ENCODE results near the gene CDHR3.
A peak's percentile ranks its signal among the peaks of the same experiment; 100 is the strongest.
"Not testable (repeated sequence)": the region's sequence is repeated elsewhere in the genome, so short reads cannot be mapped to it uniquely, and the experiment has no call there.

Gene CDHR3

DNA sequence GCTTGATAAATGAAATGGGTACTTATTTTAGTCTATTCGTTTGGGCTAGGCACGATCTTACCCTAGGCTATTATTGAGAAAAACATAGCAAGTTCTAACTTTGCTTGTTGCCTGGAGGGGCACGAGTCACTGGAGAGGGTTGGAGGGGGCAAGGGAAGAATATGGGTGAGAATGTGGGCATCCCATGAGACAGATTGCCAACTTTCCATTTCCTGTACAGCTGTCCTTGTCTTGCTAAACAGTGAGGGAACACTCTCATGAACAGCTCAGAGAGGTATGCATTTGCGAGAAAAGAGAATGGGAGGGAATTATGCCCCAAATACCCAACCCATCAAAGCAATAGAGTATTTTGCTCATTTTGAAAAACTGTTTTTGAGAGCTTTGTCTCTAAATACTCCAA lies 9.2 kb downstream of the CDHR3 start:
- no peak for DNase-seq

DNA sequence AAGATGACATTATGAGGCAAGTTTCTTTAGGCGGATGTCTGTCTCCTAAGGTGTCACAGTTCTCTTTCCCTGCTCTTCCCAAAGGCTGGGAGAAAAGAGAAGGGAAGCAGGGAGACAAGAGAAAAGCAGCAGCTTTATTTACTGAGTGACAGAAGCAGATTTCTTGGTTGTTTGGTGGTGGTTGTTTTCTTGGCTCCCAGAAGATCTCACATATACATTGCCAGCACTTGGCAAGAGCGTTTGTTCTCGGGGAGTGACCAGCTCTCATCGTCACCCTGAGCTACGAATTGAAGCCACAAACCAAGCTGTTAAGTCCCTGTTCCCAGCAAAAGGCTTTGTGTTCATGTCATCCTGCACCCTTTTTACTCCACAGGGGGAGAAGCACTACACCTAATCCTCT lies 11.4 kb downstream of the CDHR3 start:
- DNase-seq, result no peak

DNA sequence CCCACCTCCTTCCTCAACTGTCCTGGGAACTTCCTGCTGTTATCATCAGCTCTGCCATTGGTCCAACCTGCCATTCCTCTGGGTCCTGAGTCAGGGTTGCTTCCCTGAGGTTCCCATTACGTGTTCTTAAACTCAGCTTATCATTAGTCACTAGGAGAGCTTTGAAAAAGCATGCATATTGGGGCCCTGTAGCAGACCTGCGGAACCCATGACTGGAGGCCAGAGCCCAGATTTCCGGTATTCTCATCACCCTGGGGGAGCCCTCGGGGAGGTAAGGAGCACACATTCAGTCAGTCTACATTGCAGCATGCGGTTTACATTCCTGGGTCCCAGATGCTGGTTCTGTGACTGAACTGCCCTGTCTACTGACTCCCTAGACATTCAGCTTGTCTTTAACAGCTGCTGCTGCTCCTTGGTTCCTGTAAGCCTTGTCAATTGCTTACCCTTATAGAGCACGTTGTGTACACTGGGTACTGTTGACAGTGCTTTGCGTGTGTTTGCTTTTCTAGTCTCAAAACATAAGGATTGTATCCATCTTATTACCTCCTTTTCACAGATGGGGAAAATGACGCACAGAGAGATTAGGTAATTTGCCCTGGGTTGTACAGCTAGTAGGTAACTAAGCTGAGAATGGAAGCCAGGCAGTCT lies 12.8 kb downstream of the CDHR3 start:
- no peak for DNase-seq

- no peak for DNase-seq
These were observed 13.8 kb downstream of the CDHR3 start for GRCh38 chr7:105976868-105977267.

DNA sequence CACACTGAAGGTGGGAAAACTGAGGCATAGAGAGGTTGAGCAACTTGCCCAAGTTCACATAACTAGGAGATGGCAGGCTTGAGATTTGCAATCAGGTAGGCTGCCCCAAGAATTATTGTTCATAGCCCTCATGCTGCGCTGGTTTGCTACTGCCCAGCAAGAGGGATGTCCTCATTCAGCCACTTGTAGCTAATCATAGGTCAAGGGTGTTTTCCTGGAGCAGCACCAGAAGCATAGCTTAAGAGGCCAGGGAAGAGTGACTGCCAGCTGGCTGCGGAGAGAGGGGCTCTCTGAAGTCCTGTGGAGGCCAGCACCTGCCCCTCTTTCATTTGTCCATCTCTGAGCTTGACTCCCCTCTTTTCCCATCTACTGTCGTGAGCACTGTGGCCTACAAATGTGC lies 15.0 kb downstream of the CDHR3 start:
- no peak for DNase-seq

GRCh38 chr7:105978974-105979373 lies 15.9 kb downstream of the CDHR3 start:
- no peak for DNase-seq

DNA sequence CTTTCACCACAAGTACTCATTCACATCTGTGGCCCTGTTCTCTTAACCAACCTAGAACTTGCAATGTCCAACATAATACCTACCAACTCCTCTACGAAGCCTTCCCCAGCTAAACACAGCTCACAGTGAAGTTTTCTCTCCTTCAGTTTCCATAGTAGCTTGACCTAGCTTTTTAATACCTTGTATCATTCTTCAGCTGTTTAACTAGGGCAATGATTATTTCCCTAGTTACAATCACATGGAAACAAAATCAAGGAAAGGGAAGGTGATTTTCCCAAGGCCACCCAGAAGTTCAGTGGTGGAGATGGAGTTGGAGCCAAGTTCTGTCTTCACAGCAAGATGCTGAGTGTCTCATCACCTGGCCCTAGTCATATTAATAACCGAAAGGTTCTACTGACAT lies 16.3 kb downstream of the CDHR3 start:
- no peak for DNase-seq

DNA sequence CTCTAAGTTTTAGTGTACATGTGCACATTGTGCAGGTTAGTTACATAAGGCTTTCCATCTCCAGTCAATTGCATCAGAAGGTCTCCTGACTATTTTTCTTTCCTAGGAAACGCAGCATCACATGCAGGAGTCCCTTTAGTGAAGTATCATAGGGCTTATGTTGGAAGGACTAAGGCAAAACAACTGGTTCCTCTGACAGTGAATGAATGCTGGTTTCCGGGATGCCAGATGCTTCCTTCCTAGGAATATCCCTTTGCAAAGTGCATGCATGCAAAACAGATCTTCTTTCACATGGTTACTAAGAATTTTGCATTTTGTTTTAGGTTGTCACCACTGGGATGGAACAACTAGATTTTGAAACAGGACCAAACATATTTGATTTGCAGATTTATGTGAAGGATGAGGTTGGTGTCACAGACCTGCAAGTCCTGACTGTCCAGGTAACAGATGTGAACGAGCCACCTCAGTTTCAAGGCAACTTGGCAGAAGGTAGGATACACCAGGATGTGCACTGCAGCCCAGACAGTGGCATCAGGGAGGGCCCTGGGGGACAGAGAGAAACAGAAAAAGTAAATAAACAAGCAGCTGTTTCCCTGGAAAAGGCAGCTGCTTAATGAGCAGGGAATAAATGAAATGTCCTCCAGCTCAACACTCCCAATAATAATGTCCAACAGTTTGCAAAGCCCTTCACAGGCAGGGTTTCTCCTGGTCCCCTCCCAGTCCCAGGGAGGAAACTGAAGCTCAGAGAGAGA lies 17.8 kb downstream of the CDHR3 start:
- DNase-seq, result peak; percentile 57

DNA sequence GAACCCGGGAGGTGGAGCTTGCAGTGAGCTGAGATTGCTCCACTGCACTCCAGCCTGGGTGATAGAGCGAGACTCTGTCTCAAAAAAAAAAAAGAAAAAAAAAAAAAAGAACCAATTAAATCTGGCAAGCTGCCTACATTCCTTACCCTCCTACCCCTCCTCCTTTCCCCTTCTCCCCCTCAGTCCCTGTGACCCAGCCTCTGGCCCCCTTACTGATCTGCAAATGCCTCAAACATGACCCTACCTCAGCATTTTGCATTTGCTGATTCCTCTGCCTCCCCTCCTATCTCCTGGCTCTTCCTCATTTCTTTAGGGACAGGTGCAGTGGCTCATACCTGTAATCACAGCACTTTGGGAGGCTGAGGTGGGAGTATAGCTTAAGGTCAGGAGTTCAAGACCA lies 19.3 kb downstream of the CDHR3 start:
- no peak for DNase-seq

DNA sequence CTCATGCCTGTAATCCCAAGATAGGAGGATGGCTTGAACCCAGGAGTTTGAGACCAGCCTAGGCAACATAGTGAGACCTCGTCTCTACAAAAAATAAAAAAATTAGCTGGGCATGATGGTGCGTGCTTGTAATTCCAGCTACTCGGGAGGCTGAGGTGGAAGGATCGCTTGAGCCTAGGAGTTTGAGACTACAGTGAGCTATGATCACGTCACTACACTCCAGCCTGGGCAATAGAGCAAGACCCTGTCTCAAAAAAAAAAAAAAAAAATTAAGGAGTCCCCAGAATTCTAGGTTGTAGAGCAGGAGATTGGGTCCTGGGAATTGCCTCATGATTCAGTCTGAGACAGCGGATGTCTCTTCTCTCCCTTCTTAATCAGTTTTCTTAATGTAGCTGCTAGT lies 21.7 kb downstream of the CDHR3 start:
- not testable (repeated sequence) for DNase-seq

GRCh38 chr7:105985229-105985628 lies 22.2 kb downstream of the CDHR3 start:
- DNase-seq, result no peak

DNA sequence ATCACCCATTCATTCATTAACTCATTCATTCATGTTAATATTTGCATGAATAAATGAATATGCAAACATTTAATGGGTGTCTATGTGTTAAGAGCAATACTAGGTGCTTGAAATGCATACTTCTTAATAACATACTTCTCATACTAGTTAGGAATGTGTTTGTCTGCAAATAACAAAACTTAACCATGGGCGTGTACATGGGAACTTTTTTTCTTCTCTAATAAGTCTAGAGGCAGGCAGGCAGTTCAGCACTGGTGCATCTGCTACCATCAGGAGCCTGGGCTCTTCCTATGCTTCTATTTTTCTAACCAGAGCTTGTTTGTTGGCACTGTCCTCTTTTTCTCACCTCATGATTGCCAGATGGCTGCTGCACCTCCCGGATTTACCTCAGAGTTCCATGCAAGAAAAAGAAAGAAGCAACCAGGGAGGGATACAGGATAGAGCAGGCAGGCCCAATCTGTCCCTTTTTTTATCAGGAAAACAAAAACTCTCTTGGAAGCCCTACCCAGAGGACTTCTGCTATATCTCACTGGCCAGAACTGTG lies 22.7 kb downstream of the CDHR3 start:
- DNase-seq, result no peak

DNA sequence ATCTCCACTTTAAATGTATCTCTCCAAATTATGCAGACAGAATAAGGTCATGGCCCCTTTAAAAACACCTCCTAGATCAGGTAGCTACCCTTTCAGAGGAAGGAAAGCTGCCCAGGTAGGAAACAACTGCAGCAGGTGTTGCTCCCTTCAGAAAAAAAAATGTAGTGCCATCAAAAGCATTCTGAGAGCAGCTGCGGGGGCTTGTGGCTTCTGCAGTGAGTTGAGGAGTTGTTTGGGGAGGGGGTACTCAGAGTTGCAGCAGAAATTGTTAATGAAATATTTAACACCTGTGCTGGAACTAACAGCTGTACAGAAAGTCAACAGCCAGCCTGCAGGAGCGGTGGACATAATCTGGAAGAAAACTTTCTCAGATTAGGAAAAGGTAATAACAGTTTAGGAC lies 24.0 kb downstream of the CDHR3 start:
- peak; percentile 41 for DNase-seq

- DNase-seq, result no peak
These were observed 25.2 kb downstream of the CDHR3 start for GRCh38 chr7:105988276-105988675.

GRCh38 chr7:105989191-105989590 lies 26.1 kb downstream of the CDHR3 start:
- DNase-seq, result no peak

DNA sequence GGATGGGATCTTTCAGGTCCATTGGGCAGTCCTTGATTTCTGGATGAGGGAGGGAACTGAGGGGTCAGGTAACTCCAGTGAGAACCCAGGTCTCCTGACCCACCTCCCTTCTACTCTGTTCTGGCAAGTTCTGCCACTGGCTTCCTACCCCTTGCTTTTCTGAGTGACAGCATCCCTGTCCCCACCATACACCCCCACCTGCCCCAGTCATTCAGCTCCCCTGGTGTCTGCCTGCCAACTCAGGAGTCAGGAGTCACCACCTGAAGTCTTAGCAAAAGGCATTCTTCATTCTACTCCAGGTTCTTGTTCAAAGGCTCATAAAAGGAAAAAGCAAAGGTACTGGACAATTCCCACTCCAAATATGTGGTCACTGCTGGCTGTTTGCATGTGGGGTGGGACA lies 26.6 kb downstream of the CDHR3 start:
- no peak for DNase-seq

DNA sequence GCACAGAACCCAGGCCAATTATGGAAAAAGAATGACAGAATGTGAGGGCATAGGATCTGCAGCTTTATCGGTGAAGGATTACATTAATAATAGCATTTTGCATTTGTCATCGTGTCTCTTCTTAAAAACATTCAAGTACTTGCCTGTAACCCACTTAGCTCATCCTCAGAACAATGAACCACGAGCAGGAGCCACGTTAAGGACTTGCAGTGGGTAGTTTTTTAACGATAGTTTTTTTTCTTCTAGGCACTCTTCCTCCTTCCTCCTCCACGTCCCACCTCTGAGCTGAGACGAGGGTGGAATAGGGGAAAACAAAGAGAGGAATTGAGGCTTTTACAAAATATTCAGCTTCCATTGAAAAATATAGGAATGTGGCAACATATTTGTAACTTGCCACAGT lies 27.1 kb downstream of the CDHR3 start:
- no peak for DNase-seq

GRCh38 chr7:105990727-105991453 lies 27.8 kb downstream of the CDHR3 start:
- DNase-seq, result no peak

DNA sequence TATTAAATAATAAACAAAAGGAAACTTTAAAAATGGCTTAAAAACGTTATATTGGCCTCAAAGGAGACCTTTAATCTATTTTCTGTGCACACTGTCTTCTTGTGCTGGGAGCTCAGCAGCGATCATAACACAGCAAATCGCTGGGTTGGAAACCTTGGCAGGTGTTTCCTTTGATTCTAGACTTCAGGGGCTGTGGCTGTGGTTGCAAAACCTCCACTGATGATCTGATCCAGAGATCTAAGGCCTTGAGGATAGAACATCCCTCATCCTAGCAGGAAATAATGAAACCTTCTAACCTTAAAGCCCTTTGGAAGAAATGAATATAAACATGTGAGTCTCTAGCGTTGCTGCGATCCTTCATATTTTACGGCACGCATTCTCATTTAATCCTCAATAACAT lies 29.8 kb downstream of the CDHR3 start:
- no peak for DNase-seq

GRCh38 chr7:105996860-105997737 lies 34.0 kb downstream of the CDHR3 start:
- DNase-seq, result no peak

GRCh38 chr7:105999256-105999655 lies 36.2 kb downstream of the CDHR3 start:
- no peak for DNase-seq

DNA sequence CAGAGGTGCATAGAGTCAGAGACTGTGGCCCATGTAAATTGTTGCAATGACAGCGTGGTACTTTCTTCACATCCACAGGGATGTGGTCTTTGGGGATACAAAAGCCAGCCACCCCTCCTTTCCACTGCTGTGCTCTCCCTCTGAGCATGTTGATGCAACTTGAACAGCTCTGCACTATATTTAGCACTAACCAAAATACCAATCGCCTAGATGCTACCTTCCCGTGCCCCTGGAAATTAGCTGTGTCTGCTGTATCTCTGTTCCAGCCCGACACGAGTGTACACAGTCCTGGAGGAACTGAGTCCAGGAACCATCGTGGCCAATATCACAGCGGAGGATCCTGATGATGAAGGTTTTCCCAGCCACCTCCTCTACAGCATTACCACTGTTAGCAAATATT lies 38.1 kb downstream of the CDHR3 start:
- DNase-seq, result no peak

GRCh38 chr7:106001886-106002285 lies 38.8 kb downstream of the CDHR3 start:
- no peak for DNase-seq
